H9 (cell line): Measurements from ENCODE around the gene RNLS. TPM values are rescaled to one million over a fixed set of nuclear protein-coding genes. Genes with fewer than 3 reads are reported as not detected.

ENCODE experiments used
- DNase-seq: peaks from one replicate; pipeline ENCODE4 v3.0.0-alpha.2; 2017
- H2AFZ ChIP-seq: one replicate; pipeline ENCODE4 v1.6.1; 2013; ENCODE audit warnings: mild to moderate bottlenecking, low read length, control low read depth, moderate library complexity
- H2AK5ac ChIP-seq: 2 replicates; pipeline ENCODE4 v1.6.1; 2013; ENCODE audit warnings: low read length, control low read depth, mixed read lengths; ENCODE audit not compliant: insufficient read length
- H2BK120ac ChIP-seq: one replicate; pipeline ENCODE4 v1.6.1; 2013; ENCODE audit warnings: low read depth, mild to moderate bottlenecking, low read length, control low read depth, inconsistent platforms; ENCODE audit not compliant: poor library complexity, severe bottlenecking
- H2BK12ac ChIP-seq: 2 replicates; pipeline ENCODE4 v1.6.1; 2013; ENCODE audit warnings: low read length, control low read depth, mixed read lengths, low read depth; ENCODE audit not compliant: insufficient read length
- H2BK15ac ChIP-seq: 2 replicates; pipeline ENCODE4 v1.6.1; 2013; ENCODE audit warnings: low read depth, low read length, control low read depth
- H2BK20ac ChIP-seq: one replicate; pipeline ENCODE4 v1.6.1; 2013; ENCODE audit warnings: low read depth, mild to moderate bottlenecking, low read length, control low read depth, inconsistent platforms; ENCODE audit not compliant: poor library complexity, severe bottlenecking
- H2BK5ac ChIP-seq: 2 replicates; pipeline ENCODE4 v1.6.1; 2013; ENCODE audit warnings: low read length, control low read depth, mixed read lengths; ENCODE audit not compliant: insufficient read length
- H3K14ac ChIP-seq: 2 replicates; pipeline ENCODE4 v1.6.1; 2013; ENCODE audit warnings: low read length, control low read depth; ENCODE audit not compliant: insufficient read depth
- H3K18ac ChIP-seq: 2 replicates; pipeline ENCODE4 v1.6.1; 2013; ENCODE audit warnings: low read depth, mild to moderate bottlenecking, mixed read lengths, low read length, control low read depth; ENCODE audit not compliant: insufficient read length
- H3K23ac ChIP-seq: 2 replicates; pipeline ENCODE4 v1.6.1; 2013; ENCODE audit warnings: low read length, control low read depth, mixed read lengths, low read depth; ENCODE audit not compliant: insufficient read length
- H3K23me2 ChIP-seq: 2 replicates; pipeline ENCODE4 v1.6.1; 2013; ENCODE audit warnings: low read depth, mild to moderate bottlenecking, mixed read lengths, low read length, control low read depth; ENCODE audit not compliant: insufficient read length, poor library complexity, severe bottlenecking
- H3K27ac ChIP-seq: 2 replicates; pipeline ENCODE4 v1.5.1; 2013; ENCODE audit warnings: low read length, control low read depth, mixed read lengths, low read depth; ENCODE audit not compliant: insufficient read length
- H3K27me3 ChIP-seq: 2 replicates; pipeline ENCODE4 v1.6.1; 2013; ENCODE audit warnings: low read length, control low read depth, inconsistent platforms; ENCODE audit not compliant: insufficient read depth
- H3K4ac ChIP-seq: 2 replicates; pipeline ENCODE4 v1.6.1; 2013; ENCODE audit warnings: low read depth, mild to moderate bottlenecking, control low read depth, inconsistent platforms, low read length, moderate library complexity
- H3K4me1 ChIP-seq: 2 replicates; pipeline ENCODE4 v1.6.1; 2013; ENCODE audit warnings: low read length, control low read depth, inconsistent platforms; ENCODE audit not compliant: insufficient read depth
- H3K4me2 ChIP-seq: 2 replicates; pipeline ENCODE4 v1.6.1; 2013; ENCODE audit warnings: low read length, control low read depth, mixed read lengths; ENCODE audit not compliant: insufficient read length, insufficient read depth
- H3K56ac ChIP-seq: 2 replicates; pipeline ENCODE4 v1.6.1; 2013; ENCODE audit warnings: low read depth, mild to moderate bottlenecking, mixed read lengths, low read length, control low read depth; ENCODE audit not compliant: insufficient read length
- H3K79me1 ChIP-seq: 2 replicates; pipeline ENCODE4 v1.6.1; 2013; ENCODE audit warnings: low read depth, mild to moderate bottlenecking, moderate library complexity, low read length, control low read depth, inconsistent platforms; ENCODE audit not compliant: insufficient read depth, poor library complexity, severe bottlenecking
- H3K79me2 ChIP-seq: 2 replicates; pipeline ENCODE4 v1.6.1; 2013; ENCODE audit warnings: low read length, control low read depth, inconsistent platforms; ENCODE audit not compliant: insufficient read depth
- H3K9ac ChIP-seq: 2 replicates; pipeline ENCODE4 v1.6.1; 2013; ENCODE audit warnings: low read length, control low read depth, mixed read lengths; ENCODE audit not compliant: insufficient read length; ENCODE audit errors: extremely low read depth
- H3K9me3 ChIP-seq: one replicate; pipeline ENCODE4 v1.6.1; 2013; ENCODE audit warnings: low read depth, low read length, inconsistent platforms; ENCODE audit not compliant: control insufficient read depth
- H3T11ph ChIP-seq: one replicate; pipeline ENCODE4 v1.6.1; 2013; ENCODE audit warnings: mild to moderate bottlenecking, low read length, control low read depth, inconsistent platforms
- H4K20me1 ChIP-seq: one replicate; pipeline ENCODE4 v1.6.1; 2013; ENCODE audit not compliant: control insufficient read depth, insufficient read length, insufficient read depth
- H4K5ac ChIP-seq: 2 replicates; pipeline ENCODE4 v1.6.1; 2013; ENCODE audit warnings: low read depth, mild to moderate bottlenecking, mixed read lengths, low read length, control low read depth; ENCODE audit not compliant: insufficient read length
- H4K8ac ChIP-seq: replicated peaks from 2 replicates; pipeline ENCODE4 v1.6.1; 2013; ENCODE audit warnings: low read length, control low read depth, mixed read lengths, low read depth; ENCODE audit not compliant: insufficient read length
- H4K91ac ChIP-seq: 2 replicates; pipeline ENCODE4 v1.6.1; 2013; ENCODE audit warnings: low read depth, mild to moderate bottlenecking, moderate library complexity, mixed read lengths, low read length, control low read depth; ENCODE audit not compliant: insufficient read length
- H3K27ac Mint-ChIP-seq, 3 experiments: 2 replicates in 2 of 3; 3 replicates in 1 of 3; pipeline ENCODE4 v1.8.0; 2020 to 2021; ENCODE audit warnings: mixed read lengths in 3 of 3, mild to moderate bottlenecking in 1 of 3, moderate library complexity in 1 of 3
- H3K27me3 Mint-ChIP-seq: 2 replicates; pipeline ENCODE4 v1.8.0; 2021; ENCODE audit warnings: low read depth, mild to moderate bottlenecking, moderate library complexity, mixed read lengths
- H3K36me3 Mint-ChIP-seq, 3 experiments: 2 replicates in 2 of 3; 3 replicates in 1 of 3; pipeline ENCODE4 v1.8.0; 2020 to 2021; ENCODE audit warnings: low read depth in 3 of 3, mixed read lengths in 3 of 3; ENCODE audit not compliant: insufficient read depth in 1 of 3
- H3K4me1 Mint-ChIP-seq, 2 experiments: 2 replicates each; pipeline ENCODE4 v1.8.0; 2020; ENCODE audit warnings: mixed read lengths in 2 of 2
- H3K4me3 Mint-ChIP-seq, 2 experiments: 2 replicates in 1 of 2; 3 replicates in 1 of 2; pipeline ENCODE4 v1.8.0; 2020 to 2021; ENCODE audit warnings: mild to moderate bottlenecking in 2 of 2, mixed read lengths in 2 of 2, moderate library complexity in 1 of 2
- H3K9me3 Mint-ChIP-seq, 2 experiments: 2 replicates in 1 of 2; 3 replicates in 1 of 2; pipeline ENCODE4 v1.8.0; 2020; ENCODE audit warnings: mild to moderate bottlenecking in 2 of 2, mixed read lengths in 2 of 2, moderate library complexity in 1 of 2
- CTCF ChIP-seq: fragments of 200-600 bp; sonication (generic); conservative IDR thresholded peaks from 3 replicates; pipeline ENCODE4 v1.8.0; 2021; ENCODE audit warnings: antibody characterized with exemption, mild to moderate bottlenecking
- total RNA-seq: library from RNA; stranded (reverse); gene quantifications from 2 replicates; pipeline ENCODE4 v1.2.1, GENCODE V29; 2021

RNLS gene
- total RNA-seq, 1 experiment from 2014 or later = 7.5 TPM

DNA sequence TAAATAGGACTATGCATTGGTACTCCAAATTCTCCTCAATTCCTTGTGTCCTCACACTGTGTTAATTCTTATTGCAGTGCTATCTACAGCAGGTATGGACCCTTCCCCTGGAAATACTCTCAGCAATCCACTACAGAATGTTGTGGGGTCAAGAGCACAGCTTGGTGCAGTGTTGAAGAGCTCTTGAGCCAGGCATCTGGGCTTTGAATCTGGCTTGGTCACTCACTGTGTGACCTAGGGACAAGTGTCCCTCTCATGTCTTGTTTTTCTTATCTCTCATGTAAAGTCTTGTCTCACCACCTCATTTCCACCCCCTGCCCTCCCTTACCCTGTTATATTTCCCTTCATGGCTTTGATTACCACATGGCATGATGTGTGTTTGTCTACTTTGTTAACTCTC lies 159.4 kb downstream of the RNLS start:
- Mint-ChIP-seq H3K27ac (no peak overlapping the region), H3K27me3 (no peaks in the 10 kb centered on the region), H3K4me1 (peaks cover 4 to 7% of the 10 kb centered on the region in 2 experiments; a peak in 2 of 4 replicates), H3K36me3 (no peaks in the 10 kb centered on the region), H3K9me3 (no peaks in the 10 kb centered on the region), H3K4me3 (no peak overlapping the region)
- Histone ChIP-seq H3K23ac (no peak overlapping the region), H3K18ac (no peak overlapping the region), H3K9me3 (no peaks in the 10 kb centered on the region), H3K27me3 (no peaks in the 10 kb centered on the region), H3K4me1 (no peaks in the 10 kb centered on the region), H4K20me1 (no peaks in the 10 kb centered on the region), H4K8ac (no peak overlapping the region), H3K4ac (no peak overlapping the region), H2BK5ac (no peak overlapping the region), H3T11ph (no peak overlapping the region), H3K79me1 (no peaks in the 10 kb centered on the region), H4K5ac (no peak overlapping the region), H3K14ac (no peak overlapping the region), H2BK20ac (no peak overlapping the region), H3K27ac (no peak overlapping the region), H2AK5ac (no peak overlapping the region), H3K4me2 (no peak overlapping the region), H3K23me2 (no peaks in the 10 kb centered on the region), H2AFZ (no peak overlapping the region), H3K79me2 (no peaks in the 10 kb centered on the region), H2BK15ac (no peak overlapping the region), H3K56ac (no peak overlapping the region), H4K91ac (no peak overlapping the region), H3K9ac (no peak overlapping the region), H2BK12ac (no peak overlapping the region), H2BK120ac (no peak overlapping the region)
- DNase-seq = no peak
- no peak for TF ChIP-seq CTCF
